ENCODE data around the gene TUBA1B.
"Not testable (repeated sequence)": the region's sequence is repeated elsewhere in the genome, so short reads cannot be mapped to it uniquely, and the experiment has no call there.

The TUBA1B gene

GRCh38 chr12:49131051-49131893 is at the start of gene TUBA1B:
Gene TUBA1B, minus strand, starts transcription at chr12:49131395. Its CDS starts 95 bp downstream, at chr12:49131300.
- DNase-seq (ENCODE audit: low spot score) = peak; percentile 79

- DNase-seq (ENCODE audit: low spot score) = no peak
Measured at GRCh38 chr12:49174218-49174617, 43.0 kb upstream of the TUBA1B start.

- DNase-seq (ENCODE audit: low spot score) = no peak
Measured at GRCh38 chr12:49170924-49171323, 39.7 kb upstream of the TUBA1B start.

GRCh38 chr12:49165114-49165513 is 33.9 kb upstream of the TUBA1B start:
- no peak for DNase-seq (ENCODE audit: low spot score)

- not testable (repeated sequence) for DNase-seq (ENCODE audit: low spot score)
Measured at GRCh38 chr12:49161901-49162300, 30.7 kb upstream of the TUBA1B start.

- no peak for DNase-seq (ENCODE audit: low spot score)
Measured at GRCh38 chr12:49161092-49161795, 30.0 kb upstream of the TUBA1B start.

- DNase-seq (ENCODE audit: low spot score) = no peak
Measured at GRCh38 chr12:49160399-49160798, 29.2 kb upstream of the TUBA1B start.

GRCh38 chr12:49154221-49154620 is 23.0 kb upstream of the TUBA1B start:
- DNase-seq (ENCODE audit: low spot score) = no peak

GRCh38 chr12:49147384-49147783 is 16.2 kb upstream of the TUBA1B start:
- DNase-seq (ENCODE audit: low spot score) = no peak

GRCh38 chr12:49146406-49146805 is 15.2 kb upstream of the TUBA1B start:
- DNase-seq (ENCODE audit: low spot score) = no peak

- DNase-seq (ENCODE audit: low spot score) = no peak
Measured at GRCh38 chr12:49144384-49144783, 13.2 kb upstream of the TUBA1B start.

GRCh38 chr12:49138999-49139398 is 7.8 kb upstream of the TUBA1B start:
- no peak for DNase-seq (ENCODE audit: low spot score)

- no peak for DNase-seq (ENCODE audit: low spot score)
Measured at GRCh38 chr12:49138587-49138986, 7.4 kb upstream of the TUBA1B start.

- no peak for DNase-seq (ENCODE audit: low spot score)
Measured at GRCh38 chr12:49137476-49137875, 6.3 kb upstream of the TUBA1B start.

- DNase-seq (ENCODE audit: low spot score) = not testable (repeated sequence)
Measured at GRCh38 chr12:49136997-49137396, 5.8 kb upstream of the TUBA1B start.

GRCh38 chr12:49133590-49133989 is 2.4 kb upstream of the TUBA1B start:
- DNase-seq (ENCODE audit: low spot score) = no peak

- no peak for DNase-seq (ENCODE audit: low spot score)
Measured at GRCh38 chr12:49133014-49133413, 1.8 kb upstream of the TUBA1B start.

GRCh38 chr12:49131894-49132461 is 783 bp upstream of the TUBA1B start:
- DNase-seq (ENCODE audit: low spot score) = peak; percentile 32

- peak; percentile 91 for DNase-seq (ENCODE audit: low spot score)
Measured at GRCh38 chr12:49130151-49131050, 794 bp downstream of the TUBA1B start.

GRCh38 chr12:49129332-49130150 is 1.7 kb downstream of the TUBA1B start:
- DNase-seq (ENCODE audit: low spot score) = no peak

GRCh38 chr12:49127971-49128370 is 3.2 kb downstream of the TUBA1B start:
- DNase-seq (ENCODE audit: low spot score) = not testable (repeated sequence)
